Lung (tissue), 12 donors: ENCODE measurements around the gene ATXN1. TPM values are rescaled to one million over a fixed set of nuclear protein-coding genes. Genes with fewer than 3 reads are reported as not detected.
"Not testable (repeated sequence)": the region's sequence is repeated elsewhere in the genome, so short reads cannot be mapped to it uniquely, and the experiment has no call there.

Source experiments
- ATAC-seq: fragments of 200-7000 bp; cut with Tn5 transposase; one replicate; pipeline ENCODE4 v1.9.1; 2020; ENCODE audit warnings: moderate number of reproducible peaks; ENCODE audit not compliant: insufficient read depth, low FRiP score
- DNase-seq, 3 donors: peaks; one replicate each; pipeline ENCODE4 v3.0.0-alpha.2; 2013 to 2017
- H3K27ac ChIP-seq, 2 donors: one replicate each; pipeline ENCODE4 v1.5.1; 2013; ENCODE audit warnings: mild to moderate bottlenecking in 2 of 2, moderate library complexity in 2 of 2, control low read depth in 1 of 2, inconsistent platforms in 1 of 2, low read depth in 1 of 2, low read length in 1 of 2
- H3K27me3 ChIP-seq, 3 donors: one replicate each; pipeline ENCODE4 v1.5.1; 2013; ENCODE audit warnings: low read length in 2 of 3; ENCODE audit not compliant: control insufficient read depth in 3 of 3, insufficient read depth in 3 of 3
- H3K36me3 ChIP-seq, 4 donors: one replicate each; pipeline ENCODE4 v1.5.1; 2013; ENCODE audit warnings: low read length in 4 of 4, mild to moderate bottlenecking in 1 of 4, moderate library complexity in 1 of 4; ENCODE audit not compliant: control insufficient read depth in 4 of 4, insufficient read depth in 4 of 4
- H3K4me1 ChIP-seq, 5 donors: one replicate each; pipeline ENCODE4 v1.5.1; 2013; ENCODE audit warnings: low read length in 5 of 5, mild to moderate bottlenecking in 2 of 5, moderate library complexity in 1 of 5; ENCODE audit not compliant: control insufficient read depth in 5 of 5, insufficient read depth in 5 of 5
- H3K4me3 ChIP-seq: one replicate; pipeline ENCODE4 v1.5.1; 2013; ENCODE audit warnings: mild to moderate bottlenecking, control low read depth, moderate library complexity
- H3K9ac ChIP-seq, 2 donors: one replicate each; pipeline ENCODE4 v1.5.1; 2013; ENCODE audit warnings: low read length in 2 of 2, control low read depth in 1 of 2; ENCODE audit not compliant: insufficient read depth in 1 of 2
- H3K9me3 ChIP-seq, 4 donors: one replicate each; pipeline ENCODE4 v1.5.1; 2013; ENCODE audit warnings: low read length in 3 of 4, mild to moderate bottlenecking in 1 of 4, moderate library complexity in 1 of 4; ENCODE audit not compliant: control insufficient read depth in 4 of 4, insufficient read depth in 3 of 4
- CTCF ChIP-seq: IDR thresholded peaks from 2 replicates; pipeline ENCODE4 v1.5.1; 2012; ENCODE audit warnings: mild to moderate bottlenecking; ENCODE audit errors: control extremely low read depth, extremely low read depth
- WGBS, 2 donors: extraction: QIAGEN DNeasy Blood & Tissue Kit; methylation state at CpG; one replicate each; pipeline ENCODE4 v1.1.7; 2013; 5-methylcytosine and 5-hydroxymethylcytosine counted together
- polyA plus RNA-seq, 2 donors: library from polyadenylated mRNA; stranded (reverse); fragments of 200-250 nt; gene quantifications; one replicate each; pipeline ENCODE4 v1.2.1, GENCODE V29; 2013
- total RNA-seq, 2 donors: library from RNA; depleted of rRNA in 1 of 2; stranded (reverse); fragments of >200 nt in 1 of 2; gene quantifications; one replicate each; pipeline ENCODE4 v1.2.1, GENCODE V29; 2014 to 2021
- donor health status: control.
- donor health status: control.
- donor health status: Bipolar disorder and iron deficiency.
- donor health status: healthy.
- donor health status: DM: yes; HTN: yes; CAD: no.

Gene ATXN1
- total and polyA plus RNA-seq, 4 donors: 9.7 to 108 (median 34.9) TPM

GRCh38 chr6:16706911-16707783 lies 54.1 kb downstream of the ATXN1 start:
- no peaks in the 10 kb centered on the region for H3K27me3 ChIP-seq
- no peak overlapping the region for H3K27ac ChIP-seq
- no peak for TF ChIP-seq CTCF
- WGBS, 2 donors: 50 to 67% methylated on average over 3 of the region's 3 CpGs
- H3K9me3 ChIP-seq: no peaks in the 10 kb centered on the region
- no peak overlapping the region for H3K9ac ChIP-seq
- H3K4me1 ChIP-seq: peaks cover 0 to 20% (median 7%) of the 10 kb centered on the region in 5 donors
- H3K36me3 ChIP-seq: no peaks in the 10 kb centered on the region
- DNase-seq: no peak
- no peak overlapping the region for H3K4me3 ChIP-seq
- ATAC-seq: no peak

GRCh38 chr6:16706491-16706890 lies 54.8 kb downstream of the ATXN1 start:
- H3K4me1 ChIP-seq: peaks cover 0 to 20% (median 7%) of the 10 kb centered on the region in 5 donors
- H3K9ac ChIP-seq, H3K36me3 ChIP-seq, H3K4me3 ChIP-seq, H3K9me3 ChIP-seq, H3K27ac ChIP-seq, H3K27me3 ChIP-seq, ATAC-seq, DNase-seq: not testable (repeated sequence)
- 52 to 81% methylated on average over 7 of the region's 7 CpGs for WGBS, 2 donors

- Histone ChIP-seq H3K27ac (no peak overlapping the region), H3K4me1 (peaks cover 0 to 20% (median 7%) of the 10 kb centered on the region in 5 donors), H3K9me3 (no peaks in the 10 kb centered on the region), H3K36me3 (no peaks in the 10 kb centered on the region), H3K27me3 (no peaks in the 10 kb centered on the region), H3K4me3 (no peak overlapping the region), H3K9ac (no peak overlapping the region)
- WGBS, 2 donors: 93 to 94% methylated on average over 4 of the region's 4 CpGs
- no peak for TF ChIP-seq CTCF
- ATAC-seq (no peak), DNase-seq (no peak)
Observed at GRCh38 chr6:16706029-16706428, 55.2 kb downstream of the ATXN1 start.

GRCh38 chr6:16705081-16705993 lies 55.9 kb downstream of the ATXN1 start:
- no peaks in the 10 kb centered on the region for H3K36me3 ChIP-seq
- WGBS, 2 donors: 84 to 89% methylated on average over 6 of the region's 6 CpGs
- H3K27me3 ChIP-seq: no peaks in the 10 kb centered on the region
- TF ChIP-seq CTCF: no peak
- no peak overlapping the region for H3K4me3 ChIP-seq
- ATAC-seq (no peak), DNase-seq (no peak)
- H3K9me3 ChIP-seq: no peaks in the 10 kb centered on the region
- peaks cover 0 to 24% (median 7%) of the 10 kb centered on the region in 5 donors for H3K4me1 ChIP-seq
- H3K9ac ChIP-seq: no peak overlapping the region
- peak overlapping the region in 1 of 2 donors; percentile 52 for H3K27ac ChIP-seq
